SK-N-SH treated with all-trans-retinoic acid at 6 μM for 48 hours (cell line): ENCODE data around the gene MGAT5B.
"Not testable (repeated sequence)": the region's sequence is repeated elsewhere in the genome, so short reads cannot be mapped to it uniquely, and the experiment has no call there.

Source experiments
- ATAC-seq: fragments of 200-7000 bp; cut with Tn5 transposase; 3 replicates; pipeline ENCODE4 v1.9.1; 2020; ENCODE audit warnings: mild to moderate bottlenecking, moderate library complexity
- CSDC2 ChIP-seq: fragments of 250-450 bp; sonication (Bioruptor Pico); IDR thresholded peaks from 2 replicates; pipeline ENCODE4 v1.5.0; 2020; ENCODE audit warnings: mild to moderate bottlenecking, moderate library complexity
- ESRRG ChIP-seq: fragments of 250-450 bp; sonication (Bioruptor Pico); IDR thresholded peaks from 2 replicates; pipeline ENCODE4 v1.6.1; 2021; ENCODE audit warnings: mild to moderate bottlenecking
- GLIS3 ChIP-seq: fragments of 250-450 bp; sonication (Bioruptor Pico); IDR thresholded peaks from 2 replicates; pipeline ENCODE4 v1.5.0; 2020; ENCODE audit warnings: mild to moderate bottlenecking, moderate library complexity
- RARB ChIP-seq: fragments of 250-450 bp; sonication (Bioruptor Pico); IDR thresholded peaks from 2 replicates; pipeline ENCODE4 v1.8.0; 2021; ENCODE audit warnings: mild to moderate bottlenecking, moderate library complexity
- SNAI2 ChIP-seq: fragments of 250-450 bp; sonication (Bioruptor Pico); IDR thresholded peaks from 2 replicates; pipeline ENCODE4 v1.5.0; 2020; ENCODE audit warnings: mild to moderate bottlenecking, moderate library complexity
- TOX ChIP-seq: fragments of 250-450 bp; sonication (Bioruptor Pico); IDR thresholded peaks from 2 replicates; pipeline ENCODE4 v1.8.0; 2021; ENCODE audit warnings: mild to moderate bottlenecking, moderate library complexity, borderline replicate concordance
- ZC3H10 ChIP-seq: fragments of 250-450 bp; sonication (Bioruptor Pico); IDR thresholded peaks from 2 replicates; pipeline ENCODE4 v1.5.1; 2021; ENCODE audit warnings: mild to moderate bottlenecking, moderate library complexity
- ZFP3 ChIP-seq: fragments of 250-450 bp; sonication (Bioruptor Pico); IDR thresholded peaks from 2 replicates; pipeline ENCODE4 v1.5.0; 2020; ENCODE audit warnings: mild to moderate bottlenecking, moderate library complexity
- ZFP30 ChIP-seq: fragments of 450-650 bp; formaldehyde crosslinking; IDR thresholded peaks from 2 replicates; pipeline ENCODE4 v1.5.0; 2022; ENCODE audit warnings: mild to moderate bottlenecking, moderate library complexity
- ZNF565 ChIP-seq: fragments of 450-650 bp; formaldehyde crosslinking; conservative IDR thresholded peaks from 2 replicates; pipeline ENCODE4 v1.5.0; 2020; ENCODE audit warnings: low read depth, mild to moderate bottlenecking, moderate library complexity
- ZNF70 ChIP-seq: fragments of 450-650 bp; formaldehyde crosslinking; IDR thresholded peaks from 2 replicates; pipeline ENCODE4 v1.5.0; 2020; ENCODE audit warnings: mild to moderate bottlenecking, moderate library complexity
- ZNF8 ChIP-seq: fragments of 450-650 bp; formaldehyde crosslinking; IDR thresholded peaks from 2 replicates; pipeline ENCODE4 v1.5.0; 2020; ENCODE audit warnings: mild to moderate bottlenecking, moderate library complexity
- TF ChIP-seq, protein P1 (sequence below): fragments of 250-450 bp; sonication (Bioruptor Pico); IDR thresholded peaks from 2 replicates; pipeline ENCODE4 v1.5.0; 2020; ENCODE audit warnings: mild to moderate bottlenecking, moderate library complexity
- TF ChIP-seq, protein P2 (sequence below): fragments of 250-450 bp; sonication (Bioruptor Pico); IDR thresholded peaks from 2 replicates; pipeline ENCODE4 v1.5.1; 2021; ENCODE audit warnings: mild to moderate bottlenecking, moderate library complexity
- TF ChIP-seq, protein P3 (sequence below): fragments of 250-450 bp; sonication (Bioruptor Pico); IDR thresholded peaks from 2 replicates; pipeline ENCODE4 v1.8.0; 2020; ENCODE audit warnings: mild to moderate bottlenecking, moderate library complexity, borderline replicate concordance
- TF ChIP-seq, protein P4 (sequence below): fragments of 250-450 bp; sonication (Bioruptor Pico); IDR thresholded peaks from 2 replicates; pipeline ENCODE4 v1.5.1; 2020; ENCODE audit warnings: low read depth, mild to moderate bottlenecking, moderate library complexity

Gene MGAT5B

DNA sequence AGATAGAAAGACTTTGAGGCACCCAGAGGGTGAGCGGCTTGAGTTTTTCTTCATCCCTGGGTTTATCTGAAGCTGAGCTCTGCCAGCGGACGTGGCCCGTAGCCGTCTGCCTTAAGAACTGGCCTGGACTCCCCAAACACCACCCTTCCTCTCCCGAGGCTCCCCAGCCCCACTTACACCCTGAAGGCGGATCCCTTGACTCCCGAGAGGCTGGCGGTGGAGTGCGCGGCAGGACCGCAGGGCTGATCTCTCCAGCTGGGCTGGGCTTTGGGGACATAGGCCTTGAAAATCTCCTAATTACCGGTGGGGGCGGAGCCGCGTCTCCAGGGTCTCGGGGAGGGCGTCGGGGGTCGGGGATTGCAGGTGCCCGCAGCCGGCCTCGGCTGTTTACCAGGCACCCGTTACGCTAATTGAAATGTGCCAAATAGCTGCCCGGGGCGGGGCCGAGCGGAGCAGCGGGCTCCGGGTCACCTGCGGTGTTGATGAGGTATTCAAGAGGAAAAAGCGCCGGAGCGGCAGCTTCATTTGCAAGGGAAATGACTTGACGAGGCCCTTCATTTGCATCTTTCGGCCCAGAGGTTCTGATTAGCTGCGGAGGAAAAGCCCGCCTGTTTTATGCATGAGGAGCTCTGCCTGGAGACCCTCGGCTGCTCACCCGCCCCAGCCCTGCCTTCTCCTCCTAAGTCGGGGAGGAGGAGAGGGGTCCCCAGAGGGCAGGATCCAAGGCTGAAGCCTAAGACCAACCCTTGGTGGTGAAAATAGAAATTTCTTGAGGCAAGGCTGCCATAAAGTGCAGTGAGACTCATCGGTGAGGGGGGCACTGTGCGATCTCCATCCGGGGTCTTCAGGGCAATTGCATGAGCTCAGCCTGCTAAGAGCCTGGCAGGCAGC, 100.7 kb downstream of the MGAT5B start:
- peak; percentile 17 for ATAC-seq
- TF ChIP-seq RARB (no peak), GLIS3 (CRISPR knock-in tag) (no peak), ZC3H10 (no peak), ZFP30 (CRISPR knock-in tag) (no peak), TOX (CRISPR knock-in tag) (no peak)

DNA sequence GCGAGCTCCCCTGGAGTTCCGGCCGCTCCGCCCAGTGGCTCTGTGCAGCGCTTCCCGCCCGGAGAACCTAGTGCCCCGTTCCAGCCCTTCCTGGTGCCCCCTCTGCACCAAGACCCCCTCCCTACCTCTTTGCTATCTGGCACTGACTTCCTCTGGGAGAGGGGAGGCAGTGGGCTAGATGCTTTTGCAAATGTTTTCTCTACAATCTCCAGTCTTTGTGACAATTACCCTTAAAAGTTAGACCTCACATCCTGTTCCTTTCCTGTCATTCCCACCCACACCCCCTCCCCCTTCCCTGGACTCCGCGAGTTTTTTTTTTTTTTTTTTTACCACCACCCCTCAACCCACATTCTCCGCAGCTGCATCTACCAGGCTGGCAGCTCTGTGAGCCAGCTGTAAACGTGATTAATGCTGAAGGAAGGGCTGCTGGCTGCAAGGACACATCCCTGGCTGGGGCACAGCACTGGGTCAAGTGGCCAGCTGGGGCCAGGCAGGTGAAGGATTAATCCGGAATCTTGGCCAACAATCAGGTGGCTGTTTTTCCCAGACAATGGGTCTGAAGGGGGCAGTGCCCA, 101.5 kb downstream of the MGAT5B start:
- no peak for TF ChIP-seq RARB
- TF ChIP-seq ZNF565 (CRISPR knock-in tag), result no peak
- TF ChIP-seq ZFP3 (CRISPR knock-in tag), result no peak
- no peak for TF ChIP-seq ESRRG (CRISPR knock-in tag)
- TF ChIP-seq, protein P1, sequence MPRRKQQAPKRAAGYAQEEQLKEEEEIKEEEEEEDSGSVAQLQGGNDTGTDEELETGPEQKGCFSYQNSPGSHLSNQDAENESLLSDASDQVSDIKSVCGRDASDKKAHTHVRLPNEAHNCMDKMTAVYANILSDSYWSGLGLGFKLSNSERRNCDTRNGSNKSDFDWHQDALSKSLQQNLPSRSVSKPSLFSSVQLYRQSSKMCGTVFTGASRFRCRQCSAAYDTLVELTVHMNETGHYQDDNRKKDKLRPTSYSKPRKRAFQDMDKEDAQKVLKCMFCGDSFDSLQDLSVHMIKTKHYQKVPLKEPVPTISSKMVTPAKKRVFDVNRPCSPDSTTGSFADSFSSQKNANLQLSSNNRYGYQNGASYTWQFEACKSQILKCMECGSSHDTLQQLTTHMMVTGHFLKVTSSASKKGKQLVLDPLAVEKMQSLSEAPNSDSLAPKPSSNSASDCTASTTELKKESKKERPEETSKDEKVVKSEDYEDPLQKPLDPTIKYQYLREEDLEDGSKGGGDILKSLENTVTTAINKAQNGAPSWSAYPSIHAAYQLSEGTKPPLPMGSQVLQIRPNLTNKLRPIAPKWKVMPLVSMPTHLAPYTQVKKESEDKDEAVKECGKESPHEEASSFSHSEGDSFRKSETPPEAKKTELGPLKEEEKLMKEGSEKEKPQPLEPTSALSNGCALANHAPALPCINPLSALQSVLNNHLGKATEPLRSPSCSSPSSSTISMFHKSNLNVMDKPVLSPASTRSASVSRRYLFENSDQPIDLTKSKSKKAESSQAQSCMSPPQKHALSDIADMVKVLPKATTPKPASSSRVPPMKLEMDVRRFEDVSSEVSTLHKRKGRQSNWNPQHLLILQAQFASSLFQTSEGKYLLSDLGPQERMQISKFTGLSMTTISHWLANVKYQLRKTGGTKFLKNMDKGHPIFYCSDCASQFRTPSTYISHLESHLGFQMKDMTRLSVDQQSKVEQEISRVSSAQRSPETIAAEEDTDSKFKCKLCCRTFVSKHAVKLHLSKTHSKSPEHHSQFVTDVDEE (CRISPR knock-in tag), result no peak
- no peak for TF ChIP-seq ZNF70 (CRISPR knock-in tag)
- no peak for TF ChIP-seq TOX (CRISPR knock-in tag)
- no peak for TF ChIP-seq ZC3H10
- TF ChIP-seq, protein P2, sequence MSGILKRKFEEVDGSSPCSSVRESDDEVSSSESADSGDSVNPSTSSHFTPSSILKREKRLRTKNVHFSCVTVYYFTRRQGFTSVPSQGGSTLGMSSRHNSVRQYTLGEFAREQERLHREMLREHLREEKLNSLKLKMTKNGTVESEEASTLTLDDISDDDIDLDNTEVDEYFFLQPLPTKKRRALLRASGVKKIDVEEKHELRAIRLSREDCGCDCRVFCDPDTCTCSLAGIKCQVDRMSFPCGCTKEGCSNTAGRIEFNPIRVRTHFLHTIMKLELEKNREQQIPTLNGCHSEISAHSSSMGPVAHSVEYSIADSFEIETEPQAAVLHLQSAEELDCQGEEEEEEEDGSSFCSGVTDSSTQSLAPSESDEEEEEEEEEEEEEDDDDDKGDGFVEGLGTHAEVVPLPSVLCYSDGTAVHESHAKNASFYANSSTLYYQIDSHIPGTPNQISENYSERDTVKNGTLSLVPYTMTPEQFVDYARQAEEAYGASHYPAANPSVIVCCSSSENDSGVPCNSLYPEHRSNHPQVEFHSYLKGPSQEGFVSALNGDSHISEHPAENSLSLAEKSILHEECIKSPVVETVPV (CRISPR knock-in tag), result no peak
- TF ChIP-seq ZFP30 (CRISPR knock-in tag), result no peak
- TF ChIP-seq GLIS3 (CRISPR knock-in tag), result no peak
- TF ChIP-seq, protein P3, sequence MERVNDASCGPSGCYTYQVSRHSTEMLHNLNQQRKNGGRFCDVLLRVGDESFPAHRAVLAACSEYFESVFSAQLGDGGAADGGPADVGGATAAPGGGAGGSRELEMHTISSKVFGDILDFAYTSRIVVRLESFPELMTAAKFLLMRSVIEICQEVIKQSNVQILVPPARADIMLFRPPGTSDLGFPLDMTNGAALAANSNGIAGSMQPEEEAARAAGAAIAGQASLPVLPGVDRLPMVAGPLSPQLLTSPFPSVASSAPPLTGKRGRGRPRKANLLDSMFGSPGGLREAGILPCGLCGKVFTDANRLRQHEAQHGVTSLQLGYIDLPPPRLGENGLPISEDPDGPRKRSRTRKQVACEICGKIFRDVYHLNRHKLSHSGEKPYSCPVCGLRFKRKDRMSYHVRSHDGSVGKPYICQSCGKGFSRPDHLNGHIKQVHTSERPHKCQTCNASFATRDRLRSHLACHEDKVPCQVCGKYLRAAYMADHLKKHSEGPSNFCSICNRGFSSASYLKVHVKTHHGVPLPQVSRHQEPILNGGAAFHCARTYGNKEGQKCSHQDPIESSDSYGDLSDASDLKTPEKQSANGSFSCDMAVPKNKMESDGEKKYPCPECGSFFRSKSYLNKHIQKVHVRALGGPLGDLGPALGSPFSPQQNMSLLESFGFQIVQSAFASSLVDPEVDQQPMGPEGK, result no peak
- no peak for TF ChIP-seq CSDC2 (CRISPR knock-in tag)
- ATAC-seq, result peak; percentile 95

DNA sequence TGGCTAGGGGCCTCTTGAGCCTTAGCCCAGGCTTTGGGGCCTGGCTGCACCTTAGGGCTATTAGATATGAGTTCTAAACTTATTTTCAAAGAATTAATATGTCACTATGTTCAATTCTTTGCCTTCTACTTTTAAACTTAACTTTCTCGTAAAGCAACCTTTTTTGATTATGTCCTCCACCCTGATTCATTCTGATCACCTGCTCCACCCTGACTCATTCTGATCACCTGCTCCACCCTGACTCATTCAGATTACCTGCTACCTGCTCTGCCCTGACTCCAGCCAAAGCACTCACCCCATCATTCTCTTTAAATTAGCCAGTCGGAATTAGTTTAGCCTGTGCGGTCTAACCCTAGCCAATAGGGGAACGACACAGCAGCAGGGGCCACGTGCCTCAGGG, 102.0 kb downstream of the MGAT5B start:
- not testable (repeated sequence) for ATAC-seq

DNA sequence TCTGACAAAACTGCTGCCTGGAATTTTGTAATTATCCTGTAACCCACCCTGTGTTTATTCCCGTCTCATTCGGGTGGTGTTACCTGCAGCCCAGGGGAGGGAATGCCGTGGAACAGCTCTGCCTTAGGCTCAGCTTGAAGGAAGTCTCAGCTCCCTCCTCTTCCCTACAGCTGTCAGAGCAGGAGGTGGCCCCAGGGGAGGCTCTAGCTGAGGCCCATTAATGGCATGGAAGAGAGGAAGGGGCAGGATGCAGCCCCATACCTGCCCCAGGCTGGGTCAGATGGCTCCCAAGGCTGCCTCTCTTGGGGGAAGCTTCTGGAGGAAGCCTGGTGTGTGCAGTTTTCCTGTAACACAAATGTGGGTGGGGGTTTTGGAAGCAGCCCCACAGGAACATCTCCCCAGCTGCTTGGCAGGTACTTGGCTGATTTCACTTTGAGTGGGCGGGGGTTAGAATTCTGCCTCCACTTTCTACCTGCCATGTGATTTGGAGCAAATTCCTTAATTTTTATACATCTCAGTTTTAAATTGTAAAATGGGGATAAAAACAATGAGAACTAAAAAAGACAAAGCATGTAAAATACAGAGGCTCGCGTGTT, 103.9 kb downstream of the MGAT5B start:
- ATAC-seq, result no peak
- TF ChIP-seq ZFP3 (CRISPR knock-in tag), result no peak
- TF ChIP-seq, protein P2 (CRISPR knock-in tag), result no peak
- no peak for TF ChIP-seq GLIS3 (CRISPR knock-in tag)
- no peak for TF ChIP-seq CSDC2 (CRISPR knock-in tag)
- TF ChIP-seq SNAI2, result no peak
- TF ChIP-seq RARB, result no peak

DNA sequence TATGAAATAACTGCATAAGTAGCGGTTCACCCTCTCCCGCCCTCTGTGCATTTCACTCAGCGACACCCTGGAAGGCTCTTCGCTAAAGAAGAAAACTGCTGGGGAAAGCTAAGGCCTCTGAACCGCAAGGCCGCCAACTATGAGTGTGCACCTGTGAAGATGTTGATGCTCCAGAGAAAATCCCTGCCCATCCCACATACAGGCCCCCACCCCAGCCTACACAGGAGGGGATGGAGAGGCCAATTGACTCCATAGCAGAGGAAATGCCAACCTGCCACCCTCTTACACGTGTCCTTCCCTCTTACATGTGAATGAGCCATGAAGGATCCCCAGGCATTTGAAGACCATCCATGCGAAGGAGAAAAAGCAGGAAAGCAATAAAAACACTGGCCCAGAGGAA, 104.8 kb downstream of the MGAT5B start:
- TF ChIP-seq ZNF8 (CRISPR knock-in tag) (no peak), ZC3H10 (no peak)
- TF ChIP-seq, protein P4, sequence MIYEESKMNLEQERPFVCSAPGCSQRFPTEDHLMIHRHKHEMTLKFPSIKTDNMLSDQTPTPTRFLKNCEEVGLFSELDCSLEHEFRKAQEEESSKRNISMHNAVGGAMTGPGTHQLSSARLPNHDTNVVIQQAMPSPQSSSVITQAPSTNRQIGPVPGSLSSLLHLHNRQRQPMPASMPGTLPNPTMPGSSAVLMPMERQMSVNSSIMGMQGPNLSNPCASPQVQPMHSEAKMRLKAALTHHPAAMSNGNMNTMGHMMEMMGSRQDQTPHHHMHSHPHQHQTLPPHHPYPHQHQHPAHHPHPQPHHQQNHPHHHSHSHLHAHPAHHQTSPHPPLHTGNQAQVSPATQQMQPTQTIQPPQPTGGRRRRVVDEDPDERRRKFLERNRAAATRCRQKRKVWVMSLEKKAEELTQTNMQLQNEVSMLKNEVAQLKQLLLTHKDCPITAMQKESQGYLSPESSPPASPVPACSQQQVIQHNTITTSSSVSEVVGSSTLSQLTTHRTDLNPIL (CRISPR knock-in tag), result no peak

More for the DNA sequence above, 104.8 kb downstream of the MGAT5B start:
- no peak for ATAC-seq
